ENCODE results near the gene KANK4. TPM values are rescaled to one million over a fixed set of nuclear protein-coding genes. Genes with fewer than 3 reads are reported as not detected.

Gene KANK4
- polyA plus RNA-seq, 2 of the 4 experiments (the other 2 are of a cell fraction): 0.66 to 0.81 TPM

GRCh38 chr1:62212411-62212810 lies 106.8 kb downstream of the KANK4 start:
- H3K9me3 ChIP-seq: peaks cover 15% of the 10 kb centered on the region; the same call in 2 of the 3 replicates
- TF ChIP-seq FOXS1 (CRISPR knock-in tag; IDR thresholded peaks at IDR 0.05) (no peak), TFCP2L1 (CRISPR knock-in tag; IDR thresholded peaks at IDR 0.05) (no peak), ZSCAN20 (CRISPR knock-in tag; IDR thresholded peaks at IDR 0.05) (no peak), REST (IDR thresholded peaks at IDR 0.05) (no peak), JUN (IDR thresholded peaks at IDR 0.05) (no peak), ESRRA (IDR thresholded peaks at IDR 0.05; ENCODE audit: borderline replicate concordance, low read length) (no peak), JUNB (IDR thresholded peaks at IDR 0.05) (no peak), MAFK (IDR thresholded peaks at IDR 0.05; ENCODE audit: partially characterized antibody) (no peak), ZC3H11A (IDR thresholded peaks at IDR 0.05) (no peak), POLR2AphosphoS2 (conservative IDR thresholded peaks at IDR 0.05; ENCODE audit: low read length) (no peak), FOSL2 (IDR thresholded peaks at IDR 0.05) (no peak), FOSL2 (CRISPR knock-in tag; IDR thresholded peaks at IDR 0.05) (no peak), MYC (IDR thresholded peaks at IDR 0.05; ENCODE audit: borderline replicate concordance, low read length) (no peak), GATA3 (IDR thresholded peaks at IDR 0.05; ENCODE audit: borderline replicate concordance) (no peak), HOXB5 (CRISPR knock-in tag; IDR thresholded peaks at IDR 0.05) (no peak)
- H3K27ac ChIP-seq: no peak overlapping the region
- no peak overlapping the region for H3K4me2 ChIP-seq
- FAIRE-seq (no peak), DNase-seq (ENCODE audit: low read depth in 1 of 2, low spot score in 1 of 2) (no peak), ATAC-seq (no peak)
- WGBS (ENCODE audit: missing lambda C conversion rate): 61% methylated on average over 6 of the region's 6 CpGs
- POLR2A ChIA-PET: no interaction called here
- H3K4me1 ChIP-seq: no peaks in the 10 kb centered on the region
- CTCF ChIA-PET: no interaction called here
- no peak overlapping the region for H3K4me3 ChIP-seq

- H3K9me3 ChIP-seq: peaks cover 15% of the 10 kb centered on the region; the same call in 2 of the 3 replicates
- ChIA-PET CTCF (no interaction called here), POLR2A (no interaction called here)
- H3K4me3 ChIP-seq: no peak overlapping the region
- no peak for ATAC-seq
- no peak overlapping the region for H3K4me2 ChIP-seq
- H3K27ac ChIP-seq: no peak overlapping the region
- no peak for FAIRE-seq
- TF ChIP-seq CBX2 (IDR thresholded peaks at IDR 0.05; ENCODE audit: borderline replicate concordance, low read depth): no peak
- no peak for TF ChIP-seq FOSL2 (IDR thresholded peaks at IDR 0.05)
- TF ChIP-seq FOSL2 (CRISPR knock-in tag; IDR thresholded peaks at IDR 0.05): no peak
- no peak for TF ChIP-seq RARB (CRISPR knock-in tag; IDR thresholded peaks at IDR 0.05)
- TF ChIP-seq JUNB (IDR thresholded peaks at IDR 0.05): no peak
- no peak for TF ChIP-seq SREBF2 (IDR thresholded peaks at IDR 0.05)
- no peak for TF ChIP-seq USF2 (IDR thresholded peaks at IDR 0.05)
- no peak for TF ChIP-seq HOXB13 (CRISPR knock-in tag; IDR thresholded peaks at IDR 0.05; ENCODE audit: low read depth)
- TF ChIP-seq CTCF (IDR thresholded peaks at IDR 0.05): no peak
- no peak for TF ChIP-seq ZNF302 (CRISPR knock-in tag; IDR thresholded peaks at IDR 0.05)
- TF ChIP-seq FOXS1 (CRISPR knock-in tag; IDR thresholded peaks at IDR 0.05): no peak
- no peak for TF ChIP-seq PBX3 (IDR thresholded peaks at IDR 0.05)
- no peak for TF ChIP-seq EHF (CRISPR knock-in tag; IDR thresholded peaks at IDR 0.05)
- WGBS (ENCODE audit: missing lambda C conversion rate): 35% methylated on average over 1 of the region's 1 CpG
- peak in 1 of 2 experiments; percentile 35 for DNase-seq (ENCODE audit: low read depth in 1 of 2, low spot score in 1 of 2)
- no peaks in the 10 kb centered on the region for H3K4me1 ChIP-seq
Observed at GRCh38 chr1:62210960-62211359, 108.3 kb downstream of the KANK4 start.

All from A549 (cell line).